CD14-positive monocyte (primary cell): ENCODE data around the gene DDX47. TPM values are rescaled to one million over a fixed set of nuclear protein-coding genes. Genes with fewer than 3 reads are reported as not detected.

ENCODE experiments used
- DNase-seq, 3 donors: peaks; one replicate each; pipeline ENCODE4 v3.0.0-alpha.2; 2011 to 2022
- H2AFZ ChIP-seq: 2 replicates; pipeline ENCODE4 v1.6.0; 2012; ENCODE audit warnings: mild to moderate bottlenecking, low read depth, low read length, inconsistent platforms; ENCODE audit not compliant: insufficient read depth, poor library complexity, severe bottlenecking
- H3K27ac ChIP-seq, 2 donors: 1 replicate in 1 of 2; 2 replicates in 1 of 2; pipeline ENCODE4 v1.5.1; 2012 to 2013; ENCODE audit warnings: low read length in 2 of 2, control low read depth in 1 of 2, inconsistent platforms in 1 of 2, low read depth in 1 of 2, mild to moderate bottlenecking in 1 of 2
- H3K27me3 ChIP-seq, 2 donors: one replicate each; pipeline versions ENCODE4 v1.6.0 to v1.6.1; 2011 to 2013; ENCODE audit warnings: low read length in 2 of 2; ENCODE audit not compliant: control insufficient read depth in 2 of 2, insufficient read depth in 2 of 2
- H3K36me3 ChIP-seq, 2 donors: replicated peaks in 1 of 2; 1 replicate in 1 of 2; 2 replicates in 1 of 2; pipeline versions ENCODE4 v1.5.1 to v1.6.1; 2012 to 2013; ENCODE audit warnings: low read length in 2 of 2, control low read depth in 1 of 2, inconsistent platforms in 1 of 2, mild to moderate bottlenecking in 1 of 2; ENCODE audit not compliant: insufficient read depth in 2 of 2, control insufficient read depth in 1 of 2
- H3K4me1 ChIP-seq, 2 donors: 1 replicate in 1 of 2; 2 replicates in 1 of 2; pipeline versions ENCODE4 v1.5.1 to v1.6.1; 2012 to 2013; ENCODE audit warnings: low read length in 2 of 2, control low read depth in 1 of 2, inconsistent platforms in 1 of 2, mild to moderate bottlenecking in 1 of 2, moderate library complexity in 1 of 2; ENCODE audit not compliant: insufficient read depth in 2 of 2, control insufficient read depth in 1 of 2
- H3K4me2 ChIP-seq: replicated peaks from 2 replicates; pipeline ENCODE3; 2012; ENCODE audit warnings: low read length, moderate library complexity, mild to moderate bottlenecking; ENCODE audit not compliant: poor library complexity, severe bottlenecking; ENCODE audit errors: extremely low read depth
- H3K4me3 ChIP-seq, 3 experiments: fragments of 200-600 bp in 1 of 3; sonication (generic) in 1 of 3; replicated peaks in 1 of 3; 1 replicate in 2 of 3; 2 replicates in 1 of 3; pipeline ENCODE4 v1.5.1; 2011 to 2013; ENCODE audit warnings: low read length in 3 of 3, mild to moderate bottlenecking in 3 of 3, control low read depth in 2 of 3, low read depth in 2 of 3, inconsistent platforms in 1 of 3, moderate library complexity in 1 of 3
- H3K79me2 ChIP-seq: 2 replicates; pipeline ENCODE4 v1.6.0; 2012; ENCODE audit warnings: mild to moderate bottlenecking, control low read depth, inconsistent platforms, low read length, moderate library complexity; ENCODE audit not compliant: insufficient read depth
- H3K9ac ChIP-seq: 2 replicates; pipeline ENCODE4 v1.6.0; 2017; ENCODE audit warnings: low read length, mild to moderate bottlenecking; ENCODE audit not compliant: insufficient read depth, poor library complexity, severe bottlenecking
- H3K9me3 ChIP-seq, 2 donors: replicated peaks in 1 of 2; 1 replicate in 1 of 2; 2 replicates in 1 of 2; pipeline versions ENCODE4 v1.5.1 to v1.6.1; 2012 to 2013; ENCODE audit warnings: low read length in 2 of 2, control low read depth in 1 of 2; ENCODE audit not compliant: control insufficient read depth in 1 of 2, insufficient read depth in 1 of 2
- H4K20me1 ChIP-seq: 2 replicates; pipeline ENCODE4 v1.6.0; 2012; ENCODE audit warnings: mild to moderate bottlenecking, low read length, control low read depth, moderate library complexity; ENCODE audit not compliant: insufficient read depth
- H3K27ac Mint-ChIP-seq, 7 donors: one replicate each; pipeline ENCODE4 v1.8.0; 2020; ENCODE audit warnings: mild to moderate bottlenecking in 7 of 7, mixed read lengths in 7 of 7, moderate library complexity in 6 of 7, inconsistent platforms in 2 of 7
- H3K27me3 Mint-ChIP-seq, 3 donors: one replicate each; pipeline ENCODE4 v1.8.0; 2021 to 2022; ENCODE audit warnings: low read depth in 3 of 3, mild to moderate bottlenecking in 3 of 3, mixed read lengths in 3 of 3, moderate library complexity in 3 of 3, inconsistent platforms in 1 of 3
- H3K36me3 Mint-ChIP-seq, 2 donors: one replicate each; pipeline ENCODE4 v1.8.0; 2020; ENCODE audit warnings: mixed read lengths in 2 of 2, inconsistent platforms in 1 of 2, mild to moderate bottlenecking in 1 of 2
- H3K4me1 Mint-ChIP-seq: one replicate; pipeline ENCODE4 v1.8.0; 2020; ENCODE audit warnings: mild to moderate bottlenecking, mixed read lengths
- H3K4me3 Mint-ChIP-seq, 2 donors: one replicate each; pipeline ENCODE4 v1.8.0; 2020; ENCODE audit warnings: mild to moderate bottlenecking in 2 of 2, mixed read lengths in 2 of 2, moderate library complexity in 1 of 2
- H3K9me3 Mint-ChIP-seq, 7 donors: one replicate each; pipeline ENCODE4 v1.8.0; 2020 to 2022; ENCODE audit warnings: mixed read lengths in 7 of 7, mild to moderate bottlenecking in 6 of 7, moderate library complexity in 6 of 7, inconsistent platforms in 2 of 7
- WGBS: methylation state at CpG from one replicate; pipeline ENCODE4 v1.1.5; 2013; ENCODE audit warnings: missing lambda C conversion rate; ENCODE audit not compliant: insufficient coverage; 5-methylcytosine and 5-hydroxymethylcytosine counted together
- intact Hi-C, 2 donors: fragments of 100-400 bp; cut with micrococcal nuclease; formaldehyde crosslinking; loops; one replicate each; pipeline versions ENCODE4 v1.15.0 to v1.15.1; 2023
- polyA plus RNA-seq, 3 donors: library from polyadenylated mRNA; depleted of rRNA in 1 of 3; unstranded in 2 of 3; stranded (reverse) in 1 of 3; fragments of 300-500 nt in 2 of 3; fragments of >200 nt in 1 of 3; fragmentation: Illumina TruSeq in 2 of 3; gene quantifications; 1 replicate in 2 of 3; 2 replicates in 1 of 3; pipeline ENCODE4 v1.2.3, GENCODE V29; 2012 to 2021
- TF ChIP-seq, protein P1 (sequence below): fragments of 200-600 bp; IDR thresholded peaks from one replicate; pipeline ENCODE4 v1.8.0; 2022; ENCODE audit warnings: antibody characterized with exemption, mild to moderate bottlenecking

The DDX47 gene
- polyA plus RNA-seq, 3 donors = 27.6 to 35.2 (median 30.1) TPM

DNA sequence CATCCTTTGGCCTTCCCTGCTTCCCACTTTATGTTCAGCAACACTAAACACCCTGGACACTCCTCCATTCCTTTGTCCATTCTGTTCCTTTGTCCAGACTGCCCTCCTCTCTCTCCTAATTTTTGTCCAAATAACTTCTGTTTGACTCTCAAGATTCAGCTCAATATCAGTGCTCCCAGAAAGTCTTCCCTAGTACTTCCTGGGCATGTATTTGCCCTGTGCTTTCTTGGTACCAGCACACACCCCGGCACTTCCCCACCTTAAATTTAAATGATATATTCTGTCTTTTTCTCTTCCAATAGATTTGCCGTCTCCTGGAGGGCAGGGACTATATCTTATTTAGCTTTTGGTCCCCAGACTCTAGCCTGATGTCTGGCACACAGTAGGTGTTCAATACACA, 34.1 kb upstream of the DDX47 start:
- Histone ChIP-seq H3K9me3 (no peaks in the 10 kb centered on the region), H3K4me3 (no peak overlapping the region), H3K4me1 (no peaks in the 10 kb centered on the region), H4K20me1 (no peaks in the 10 kb centered on the region), H3K36me3 (no peaks in the 10 kb centered on the region), H3K27ac (no peak overlapping the region), H3K79me2 (no peaks in the 10 kb centered on the region), H2AFZ (no peak overlapping the region), H3K4me2 (no peak overlapping the region), H3K9ac (no peak overlapping the region), H3K27me3 (no peaks in the 10 kb centered on the region)
- Mint-ChIP-seq H3K27ac (peak overlapping the region in 2 of 7 donors; percentile 2 to 53), H3K27me3 (no peaks in the 10 kb centered on the region), H3K4me3 (no peak overlapping the region), H3K36me3 (peaks cover 3 to 6% of the 10 kb centered on the region in 2 donors), H3K4me1 (peaks cover 12% of the 10 kb centered on the region), H3K9me3 (no peaks in the 10 kb centered on the region)
- TF ChIP-seq, protein P1, sequence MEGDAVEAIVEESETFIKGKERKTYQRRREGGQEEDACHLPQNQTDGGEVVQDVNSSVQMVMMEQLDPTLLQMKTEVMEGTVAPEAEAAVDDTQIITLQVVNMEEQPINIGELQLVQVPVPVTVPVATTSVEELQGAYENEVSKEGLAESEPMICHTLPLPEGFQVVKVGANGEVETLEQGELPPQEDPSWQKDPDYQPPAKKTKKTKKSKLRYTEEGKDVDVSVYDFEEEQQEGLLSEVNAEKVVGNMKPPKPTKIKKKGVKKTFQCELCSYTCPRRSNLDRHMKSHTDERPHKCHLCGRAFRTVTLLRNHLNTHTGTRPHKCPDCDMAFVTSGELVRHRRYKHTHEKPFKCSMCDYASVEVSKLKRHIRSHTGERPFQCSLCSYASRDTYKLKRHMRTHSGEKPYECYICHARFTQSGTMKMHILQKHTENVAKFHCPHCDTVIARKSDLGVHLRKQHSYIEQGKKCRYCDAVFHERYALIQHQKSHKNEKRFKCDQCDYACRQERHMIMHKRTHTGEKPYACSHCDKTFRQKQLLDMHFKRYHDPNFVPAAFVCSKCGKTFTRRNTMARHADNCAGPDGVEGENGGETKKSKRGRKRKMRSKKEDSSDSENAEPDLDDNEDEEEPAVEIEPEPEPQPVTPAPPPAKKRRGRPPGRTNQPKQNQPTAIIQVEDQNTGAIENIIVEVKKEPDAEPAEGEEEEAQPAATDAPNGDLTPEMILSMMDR = no peak
- no CpG with 5 or more reads among the region's 2 CpGs for WGBS
- DNase-seq = no peak
- intact Hi-C loops = no loop called here

GRCh38 chr12:12779529-12779928, 33.6 kb upstream of the DDX47 start:
- no peaks in the 10 kb centered on the region for H3K27me3 Mint-ChIP-seq
- no peak overlapping the region for H3K27ac Mint-ChIP-seq
- peaks cover 12% of the 10 kb centered on the region for H3K4me1 Mint-ChIP-seq
- TF ChIP-seq, protein P1 = no peak
- WGBS = 14% methylated on average over 1 of the region's 3 CpGs
- no peaks in the 10 kb centered on the region for H3K9me3 Mint-ChIP-seq
- DNase-seq = no peak
- no peak overlapping the region for H3K4me2 ChIP-seq
- H3K4me1 ChIP-seq = no peaks in the 10 kb centered on the region
- no peaks in the 10 kb centered on the region for H3K79me2 ChIP-seq
- H3K4me3 ChIP-seq = no peak overlapping the region
- H3K27me3 ChIP-seq = no peaks in the 10 kb centered on the region
- no peaks in the 10 kb centered on the region for H4K20me1 ChIP-seq
- H2AFZ ChIP-seq = no peak overlapping the region
- intact Hi-C loops = no loop called here
- no peak overlapping the region for H3K9ac ChIP-seq
- peaks cover 3 to 6% of the 10 kb centered on the region in 2 donors for H3K36me3 Mint-ChIP-seq
- H3K27ac ChIP-seq = no peak overlapping the region
- no peaks in the 10 kb centered on the region for H3K36me3 ChIP-seq
- no peaks in the 10 kb centered on the region for H3K9me3 ChIP-seq
- H3K4me3 Mint-ChIP-seq = no peak overlapping the region
